HG03139 (cell line): ENCODE results near the gene SCAMP5.

ENCODE experiments used
- ATAC-seq: cut with Tn5 transposase; IDR thresholded peaks from one replicate; pipeline ENCODE4 v1.9.1; 2021; ENCODE audit not compliant: unreplicated experiment

The SCAMP5 gene

GRCh38 chr15:75021341-75021740 lies 26.0 kb downstream of the SCAMP5 start:
- ATAC-seq, result no peak

GRCh38 chr15:75022783-75023180 lies 27.4 kb downstream of the SCAMP5 start:
- no peak for ATAC-seq

- ATAC-seq, result peak; percentile 88
These were observed 28.0 kb downstream of the SCAMP5 start, which contains the start of gene PPCDC for GRCh38 chr15:75023181-75023871. Gene PPCDC, plus strand, starts transcription at chr15:75023590. Its CDS starts 4,729 bp downstream, at chr15:75028319.

- ATAC-seq, result no peak
These were observed 28.7 kb downstream of the SCAMP5 start for GRCh38 chr15:75023872-75024636.

- ATAC-seq, result no peak
These were observed 29.7 kb downstream of the SCAMP5 start for GRCh38 chr15:75025107-75025506.

- ATAC-seq, result no peak
These were observed 30.3 kb downstream of the SCAMP5 start for GRCh38 chr15:75025548-75026260.

- ATAC-seq, result no peak
These were observed 32.2 kb downstream of the SCAMP5 start for GRCh38 chr15:75027551-75027950.

- no peak for ATAC-seq
These were observed 33.6 kb downstream of the SCAMP5 start for GRCh38 chr15:75028991-75029377.

- no peak for ATAC-seq
These were observed 34.1 kb downstream of the SCAMP5 start for GRCh38 chr15:75029378-75030022.

- no peak for ATAC-seq
These were observed 34.7 kb downstream of the SCAMP5 start for GRCh38 chr15:75030023-75030413.

- ATAC-seq, result no peak
These were observed 35.1 kb downstream of the SCAMP5 start for GRCh38 chr15:75030424-75030823.

GRCh38 chr15:75031848-75032247 lies 36.5 kb downstream of the SCAMP5 start:
- no peak for ATAC-seq

GRCh38 chr15:75032395-75032794 lies 37.0 kb downstream of the SCAMP5 start:
- ATAC-seq, result no peak

- no peak for ATAC-seq
These were observed 38.4 kb downstream of the SCAMP5 start for GRCh38 chr15:75033809-75034208.

- ATAC-seq, result no peak
These were observed 39.3 kb downstream of the SCAMP5 start for GRCh38 chr15:75034615-75035014.

- ATAC-seq, result no peak
These were observed 40.9 kb downstream of the SCAMP5 start for GRCh38 chr15:75036212-75036616.

GRCh38 chr15:75037685-75038084 lies 42.3 kb downstream of the SCAMP5 start:
- no peak for ATAC-seq

- ATAC-seq, result no peak
These were observed 42.9 kb downstream of the SCAMP5 start for GRCh38 chr15:75038231-75038630.

- peak; percentile 58 for ATAC-seq
These were observed 47.6 kb downstream of the SCAMP5 start for GRCh38 chr15:75042730-75043508.

- ATAC-seq, result peak; percentile 36
These were observed 48.3 kb downstream of the SCAMP5 start for GRCh38 chr15:75043509-75044257.
